Ascending aorta (tissue), 2 donors: Measurements from ENCODE around the gene E2F6. TPM values are rescaled to one million over a fixed set of nuclear protein-coding genes. Genes with fewer than 3 reads are reported as not detected.
A peak's percentile ranks its signal among the peaks of the same experiment; 100 is the strongest.
"Not testable (repeated sequence)": the region's sequence is repeated elsewhere in the genome, so short reads cannot be mapped to it uniquely, and the experiment has no call there.

Experiments used
- DNase-seq, 2 donors: peaks; one replicate each; pipeline ENCODE4 v3.0.0-alpha.2; 2019; ENCODE audit warnings: low spot score in 2 of 2
- H3K27ac ChIP-seq, 2 donors: fragments of 200-600 bp; sonication (generic); one replicate each; pipeline ENCODE4 v1.5.1; 2016 to 2017; ENCODE audit warnings: mild to moderate bottlenecking in 1 of 2
- H3K27me3 ChIP-seq: fragments of 200-600 bp; sonication (generic); one replicate; pipeline ENCODE4 v1.5.1; 2017
- H3K36me3 ChIP-seq, 2 donors: fragments of 200-600 bp; sonication (generic); one replicate each; pipeline ENCODE4 v1.5.1; 2016
- H3K4me1 ChIP-seq, 2 donors: fragments of 200-600 bp; sonication (generic); one replicate each; pipeline ENCODE4 v1.5.1; 2016 to 2017; ENCODE audit warnings: mild to moderate bottlenecking in 1 of 2
- H3K4me3 ChIP-seq, 2 donors: fragments of 200-600 bp; sonication (generic); one replicate each; pipeline ENCODE4 v1.5.1; 2016 to 2017; ENCODE audit warnings: mild to moderate bottlenecking in 1 of 2
- H3K9me3 ChIP-seq, 2 donors: fragments of 200-600 bp; sonication (generic); one replicate each; pipeline ENCODE4 v1.5.1; 2016
- intact Hi-C: fragments of 100-400 bp; cut with DNase I; formaldehyde crosslinking; loops from one replicate; pipeline ENCODE4 v1.15.1; 2023
- total RNA-seq: library from RNA; depleted of rRNA; stranded (reverse); fragments of >200 nt; gene quantifications from one replicate; pipeline ENCODE4 v1.1.0, GENCODE V29; 2016
- TF ChIP-seq, protein P1 (sequence below), 3 experiments: fragments of 200-600 bp in 2 of 3; fragments of 450-650 bp in 1 of 3; sonication (generic) in 2 of 3; IDR thresholded peaks; one replicate each; pipeline ENCODE4 v1.5.1; 2016 to 2019; ENCODE audit warnings: antibody characterized with exemption in 3 of 3, mild to moderate bottlenecking in 1 of 3, moderate library complexity in 1 of 3

Gene E2F6
- total RNA-seq, 1 donor from 2014 or later = 1.9 TPM

GRCh38 chr2:11408959-11409571 is 56.9 kb downstream of the E2F6 start:
- H3K4me1 ChIP-seq = peaks cover 9 to 27% of the 10 kb centered on the region in 2 donors
- TF ChIP-seq, protein P1, sequence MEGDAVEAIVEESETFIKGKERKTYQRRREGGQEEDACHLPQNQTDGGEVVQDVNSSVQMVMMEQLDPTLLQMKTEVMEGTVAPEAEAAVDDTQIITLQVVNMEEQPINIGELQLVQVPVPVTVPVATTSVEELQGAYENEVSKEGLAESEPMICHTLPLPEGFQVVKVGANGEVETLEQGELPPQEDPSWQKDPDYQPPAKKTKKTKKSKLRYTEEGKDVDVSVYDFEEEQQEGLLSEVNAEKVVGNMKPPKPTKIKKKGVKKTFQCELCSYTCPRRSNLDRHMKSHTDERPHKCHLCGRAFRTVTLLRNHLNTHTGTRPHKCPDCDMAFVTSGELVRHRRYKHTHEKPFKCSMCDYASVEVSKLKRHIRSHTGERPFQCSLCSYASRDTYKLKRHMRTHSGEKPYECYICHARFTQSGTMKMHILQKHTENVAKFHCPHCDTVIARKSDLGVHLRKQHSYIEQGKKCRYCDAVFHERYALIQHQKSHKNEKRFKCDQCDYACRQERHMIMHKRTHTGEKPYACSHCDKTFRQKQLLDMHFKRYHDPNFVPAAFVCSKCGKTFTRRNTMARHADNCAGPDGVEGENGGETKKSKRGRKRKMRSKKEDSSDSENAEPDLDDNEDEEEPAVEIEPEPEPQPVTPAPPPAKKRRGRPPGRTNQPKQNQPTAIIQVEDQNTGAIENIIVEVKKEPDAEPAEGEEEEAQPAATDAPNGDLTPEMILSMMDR (IDR thresholded peaks at IDR 0.05) = no peak
- no peaks in the 10 kb centered on the region for H3K27me3 ChIP-seq
- H3K27ac ChIP-seq = no peak overlapping the region
- no peaks in the 10 kb centered on the region for H3K9me3 ChIP-seq
- H3K36me3 ChIP-seq = no peaks in the 10 kb centered on the region
- H3K4me3 ChIP-seq = no peak overlapping the region
- intact Hi-C loops = loop anchor here (5.0 kb wide), 2 partner anchors 597 to 962 kb away; partner anchors contain the start of genes ODC1 and PDIA6
- no peak for DNase-seq

GRCh38 chr2:11407413-11407812 is 58.5 kb downstream of the E2F6 start:
- intact Hi-C loops = loop anchor here (2.0 to 5.0 kb wide), 4 partner anchors 21 to 960 kb away; partner anchors contain the start of genes E2F6, ODC1 and PDIA6
- H3K27ac ChIP-seq = peak overlapping the region; percentile 88 to 91
- no peaks in the 10 kb centered on the region for H3K36me3 ChIP-seq
- H3K4me1 ChIP-seq = peaks cover 9 to 27% of the 10 kb centered on the region in 2 donors
- TF ChIP-seq, protein P1 (IDR thresholded peaks at IDR 0.05) = no peak
- DNase-seq = no peak
- H3K9me3 ChIP-seq = no peaks in the 10 kb centered on the region
- H3K4me3 ChIP-seq = no peak overlapping the region
- no peaks in the 10 kb centered on the region for H3K27me3 ChIP-seq

DNA sequence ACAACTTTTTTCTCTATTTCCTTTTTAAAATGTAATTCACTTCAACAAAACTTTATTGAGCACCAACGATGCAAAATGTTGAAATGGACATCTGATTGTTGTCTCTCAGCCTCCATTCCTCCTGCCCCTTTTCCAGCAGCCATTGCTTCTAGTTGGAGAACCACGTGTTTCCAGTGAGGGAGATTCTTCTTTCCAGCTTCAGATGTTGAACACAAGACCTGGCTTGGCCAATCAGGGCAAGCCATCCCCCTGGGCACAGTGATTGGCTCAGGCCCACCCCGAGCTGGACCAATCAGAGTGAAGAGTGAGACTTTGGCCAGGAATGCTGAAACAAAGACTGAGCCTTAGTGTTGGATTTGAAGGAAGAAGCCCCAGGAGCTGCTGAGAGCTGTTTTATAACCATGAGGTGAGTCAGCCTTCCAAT is 59.0 kb downstream of the E2F6 start:
- H3K4me3 ChIP-seq = peak overlapping the region in 1 of 2 donors; percentile 41
- DNase-seq = peak; percentile 49 to 92
- intact Hi-C loops = loop anchor here (1.0 to 5.0 kb wide), 6 partner anchors 20 to 960 kb away; partner anchors contain the start of genes E2F6, ODC1 and PDIA6

GRCh38 chr2:11406267-11406957 is 59.5 kb downstream of the E2F6 start:
- TF ChIP-seq, protein P1 (IDR thresholded peaks at IDR 0.05) = no peak
- intact Hi-C loops = loop anchor here (1.0 to 5.0 kb wide), 6 partner anchors 20 to 959 kb away; partner anchors contain the start of genes E2F6, ODC1 and PDIA6
- H3K27ac ChIP-seq = peak overlapping the region; percentile 88 to 91
- H3K36me3 ChIP-seq = no peaks in the 10 kb centered on the region
- peak overlapping the region in 1 of 2 donors; percentile 41 for H3K4me3 ChIP-seq
- peak in 1 of 2 donors; percentile 83 for DNase-seq
- H3K4me1 ChIP-seq = peaks cover 9 to 27% of the 10 kb centered on the region in 2 donors
- H3K27me3 ChIP-seq = no peaks in the 10 kb centered on the region
- H3K9me3 ChIP-seq = no peaks in the 10 kb centered on the region

More for the DNA sequence above, 59.0 kb downstream of the E2F6 start:
- H3K27me3 ChIP-seq = no peaks in the 10 kb centered on the region
- H3K9me3 ChIP-seq = no peaks in the 10 kb centered on the region
- peaks cover 9 to 27% of the 10 kb centered on the region in 2 donors for H3K4me1 ChIP-seq
- TF ChIP-seq, protein P1 (IDR thresholded peaks at IDR 0.05) = no peak
- no peaks in the 10 kb centered on the region for H3K36me3 ChIP-seq
- peak overlapping the region; percentile 88 to 91 for H3K27ac ChIP-seq

DNA sequence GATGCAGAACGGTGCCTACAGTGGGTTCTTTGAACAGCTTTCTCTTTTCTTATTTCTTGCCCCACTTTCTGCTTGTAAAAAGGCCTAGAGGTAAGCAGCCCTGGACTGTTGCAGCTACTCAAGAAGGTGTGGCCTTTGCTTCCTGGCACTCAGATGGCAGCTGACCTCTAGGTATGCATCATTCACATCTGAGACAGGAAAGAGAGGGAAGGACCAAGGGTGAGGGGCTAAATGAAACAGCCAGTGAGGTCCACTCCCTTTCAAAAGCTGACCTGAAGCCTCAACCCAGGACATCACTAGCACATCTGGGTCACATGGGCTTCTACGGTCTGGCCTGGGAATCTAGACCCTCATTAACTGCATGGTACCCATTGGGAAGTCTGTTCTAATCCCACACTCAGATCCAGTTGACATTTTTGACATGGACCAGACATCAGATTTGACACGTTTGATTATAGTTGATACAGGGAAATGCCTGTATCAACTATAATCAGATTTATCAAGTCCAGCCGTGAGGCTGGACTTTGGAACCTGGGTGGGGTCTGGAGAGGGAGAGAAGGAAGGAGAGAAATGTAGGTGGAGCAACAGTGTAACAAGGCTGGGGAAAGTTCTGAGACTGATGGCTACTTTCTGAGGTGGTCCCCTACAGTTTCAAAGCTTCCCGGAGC is 60.2 kb downstream of the E2F6 start:
- intact Hi-C loops = loop anchor here (1.0 to 5.0 kb wide), 6 partner anchors 19 to 958 kb away; partner anchors contain the start of genes E2F6, ODC1 and PDIA6

GRCh38 chr2:11405074-11405406 is 60.9 kb downstream of the E2F6 start:
- H3K27me3 ChIP-seq, H3K4me3 ChIP-seq, DNase-seq, H3K9me3 ChIP-seq, H3K36me3 ChIP-seq: not testable (repeated sequence)
- intact Hi-C loops = loop anchor here (5.0 kb wide), 2 partner anchors 593 to 958 kb away; partner anchors contain the start of genes ODC1 and PDIA6
- Histone ChIP-seq H3K4me1 (peaks cover 9 to 27% of the 10 kb centered on the region in 2 donors), H3K27ac (peak overlapping the region; percentile 88 to 91)

More for the DNA sequence above, 60.2 kb downstream of the E2F6 start:
- TF ChIP-seq, protein P1 (IDR thresholded peaks at IDR 0.05) = no peak
- H3K36me3 ChIP-seq = no peaks in the 10 kb centered on the region
- H3K27ac ChIP-seq = peak overlapping the region; percentile 88 to 91
- DNase-seq = no peak
- H3K4me3 ChIP-seq = peak overlapping the region in 1 of 2 donors; percentile 41
- H3K27me3 ChIP-seq = no peaks in the 10 kb centered on the region
- H3K9me3 ChIP-seq = no peaks in the 10 kb centered on the region
- H3K4me1 ChIP-seq = peaks cover 9 to 27% of the 10 kb centered on the region in 2 donors
